Erythroblast (primary cell): ENCODE results near the gene CCDC116.

Experiments
- GATA1 ChIP-seq: IDR thresholded peaks from 2 replicates; pipeline ENCODE4 v1.6.1; 2011; ENCODE audit warnings: low read depth, mild to moderate bottlenecking, control low read depth, low read length, moderate library complexity
- POLR2A ChIP-seq: IDR thresholded peaks from 2 replicates; pipeline ENCODE4 v1.6.1; 2011; ENCODE audit warnings: mild to moderate bottlenecking, low read length

- TF ChIP-seq POLR2A = no peak
- no peak for TF ChIP-seq GATA1
Observed at GRCh38 chr22:21640810-21641209, 8.2 kb downstream of the CCDC116 start.
